ENCODE measurements around the gene ITSN1. TPM values are rescaled to one million over a fixed set of nuclear protein-coding genes. Genes with fewer than 3 reads are reported as not detected.

Gene ITSN1
- total RNA-seq, 3 donors from 2014 or later (not counting 1 experiment from before 2014, with no cell fraction given) = 1.5 to 5.1 (median 2.7) TPM

DNA sequence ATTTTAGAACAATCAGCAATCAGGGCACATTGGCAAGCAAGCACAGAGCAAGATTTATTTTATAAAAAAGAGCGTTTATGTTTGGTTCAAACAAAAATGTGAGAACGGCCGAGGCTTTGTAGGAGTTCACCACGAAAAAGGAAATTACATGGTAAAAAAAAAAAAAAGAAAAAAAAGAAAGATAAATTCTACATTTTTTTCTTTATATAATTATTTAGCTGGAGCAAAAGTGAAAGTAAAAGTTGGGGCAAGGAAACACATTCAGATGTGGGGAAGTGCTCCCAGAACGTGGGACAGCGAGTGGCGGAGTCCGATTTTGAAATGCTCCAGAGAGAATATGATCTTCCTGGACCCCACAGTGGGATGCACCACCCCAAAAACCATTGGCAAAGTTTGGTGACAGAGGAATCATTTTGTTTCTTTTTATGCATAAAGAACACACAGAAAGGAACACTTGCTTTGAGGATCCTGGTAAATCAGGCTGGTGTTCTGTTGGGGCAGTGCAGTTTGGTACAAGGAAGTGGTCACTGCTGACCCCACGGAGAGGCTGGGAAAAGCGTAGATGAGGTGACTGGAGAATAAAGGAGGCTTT is 289.6 kb downstream of the ITSN1 start:
- ATAC-seq (peak; percentile 64 to 70 (median 70)), DNase-seq (peak in 1 of 2 donors; percentile 76)
- Histone ChIP-seq H3K4me1 (ENCODE audit: control insufficient read depth, insufficient read depth, low read length) (peaks cover 37% of the 10 kb centered on the region), H3K27ac (ENCODE audit: low read length) (peak overlapping the region; percentile 82), H3K4me3 (ENCODE audit: low read length) (peak overlapping the region; percentile 45), H3K9me3 (ENCODE audit: control insufficient read depth, insufficient read depth, low read length) (no peaks in the 10 kb centered on the region), H3K36me3 (ENCODE audit: control insufficient read depth, insufficient read depth, low read length) (no peaks in the 10 kb centered on the region), H3K27me3 (ENCODE audit: control insufficient read depth, insufficient read depth, low read length) (no peaks in the 10 kb centered on the region)
- Mint-ChIP-seq H3K4me3 (peak overlapping the region; percentile 88), H3K4me1 (peaks cover 24% of the 10 kb centered on the region in 2 donors), H3K27ac (peak overlapping the region; percentile 88 to 97), H3K36me3 (no peaks in the 10 kb centered on the region), H3K9me3 (no peaks in the 10 kb centered on the region), H3K27me3 (ENCODE audit: low read depth in 2 of 2) (no peaks in the 10 kb centered on the region)
- TF ChIP-seq, protein P1, sequence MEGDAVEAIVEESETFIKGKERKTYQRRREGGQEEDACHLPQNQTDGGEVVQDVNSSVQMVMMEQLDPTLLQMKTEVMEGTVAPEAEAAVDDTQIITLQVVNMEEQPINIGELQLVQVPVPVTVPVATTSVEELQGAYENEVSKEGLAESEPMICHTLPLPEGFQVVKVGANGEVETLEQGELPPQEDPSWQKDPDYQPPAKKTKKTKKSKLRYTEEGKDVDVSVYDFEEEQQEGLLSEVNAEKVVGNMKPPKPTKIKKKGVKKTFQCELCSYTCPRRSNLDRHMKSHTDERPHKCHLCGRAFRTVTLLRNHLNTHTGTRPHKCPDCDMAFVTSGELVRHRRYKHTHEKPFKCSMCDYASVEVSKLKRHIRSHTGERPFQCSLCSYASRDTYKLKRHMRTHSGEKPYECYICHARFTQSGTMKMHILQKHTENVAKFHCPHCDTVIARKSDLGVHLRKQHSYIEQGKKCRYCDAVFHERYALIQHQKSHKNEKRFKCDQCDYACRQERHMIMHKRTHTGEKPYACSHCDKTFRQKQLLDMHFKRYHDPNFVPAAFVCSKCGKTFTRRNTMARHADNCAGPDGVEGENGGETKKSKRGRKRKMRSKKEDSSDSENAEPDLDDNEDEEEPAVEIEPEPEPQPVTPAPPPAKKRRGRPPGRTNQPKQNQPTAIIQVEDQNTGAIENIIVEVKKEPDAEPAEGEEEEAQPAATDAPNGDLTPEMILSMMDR (IDR thresholded peaks at IDR 0.05) = no peak
- intact Hi-C loops (cut with micrococcal nuclease) = no loop called here
- 1% methylated on average over 7 of the region's 10 CpGs for WGBS (ENCODE audit: insufficient coverage)

DNA sequence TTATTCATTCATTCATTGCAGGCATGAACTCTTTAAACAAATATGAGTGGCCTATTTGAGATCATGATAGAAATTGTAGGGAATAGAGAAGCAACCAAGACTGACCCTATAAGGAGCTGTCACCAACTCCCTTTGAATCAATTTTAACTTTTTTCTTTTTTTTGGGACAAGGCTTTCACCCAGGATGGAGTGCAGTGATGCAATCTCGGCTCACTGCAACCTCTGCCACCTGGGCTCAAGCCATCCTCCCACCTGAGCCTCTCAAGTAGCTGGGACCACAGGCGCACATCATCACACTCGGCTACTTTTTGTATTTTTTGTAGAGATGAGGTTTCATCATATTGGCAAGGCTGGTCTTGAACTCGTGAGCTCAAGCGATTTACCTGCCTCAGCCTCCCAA is 290.4 kb downstream of the ITSN1 start:
- ATAC-seq (no peak), DNase-seq (no peak)
- WGBS (ENCODE audit: insufficient coverage) = 73% methylated on average over 5 of the region's 5 CpGs
- H3K27ac ChIP-seq (ENCODE audit: low read length) = peak overlapping the region; percentile 82
- no peaks in the 10 kb centered on the region for H3K27me3 Mint-ChIP-seq (ENCODE audit: low read depth in 2 of 2)
- peaks cover 45% of the 10 kb centered on the region for H3K4me1 ChIP-seq (ENCODE audit: control insufficient read depth, insufficient read depth, low read length)
- H3K4me3 Mint-ChIP-seq = peak overlapping the region; percentile 88
- no peaks in the 10 kb centered on the region for H3K9me3 ChIP-seq (ENCODE audit: control insufficient read depth, insufficient read depth, low read length)
- no peaks in the 10 kb centered on the region for H3K36me3 ChIP-seq (ENCODE audit: control insufficient read depth, insufficient read depth, low read length)
- H3K36me3 Mint-ChIP-seq = no peaks in the 10 kb centered on the region
- intact Hi-C loops (cut with micrococcal nuclease) = no loop called here
- peaks cover 28% of the 10 kb centered on the region in 2 donors for H3K4me1 Mint-ChIP-seq
- peak overlapping the region; percentile 45 for H3K4me3 ChIP-seq (ENCODE audit: low read length)
- peak overlapping the region; percentile 88 to 97 for H3K27ac Mint-ChIP-seq
- TF ChIP-seq, protein P1 (IDR thresholded peaks at IDR 0.05) = no peak
- H3K27me3 ChIP-seq (ENCODE audit: control insufficient read depth, insufficient read depth, low read length) = no peaks in the 10 kb centered on the region
- no peaks in the 10 kb centered on the region for H3K9me3 Mint-ChIP-seq

DNA sequence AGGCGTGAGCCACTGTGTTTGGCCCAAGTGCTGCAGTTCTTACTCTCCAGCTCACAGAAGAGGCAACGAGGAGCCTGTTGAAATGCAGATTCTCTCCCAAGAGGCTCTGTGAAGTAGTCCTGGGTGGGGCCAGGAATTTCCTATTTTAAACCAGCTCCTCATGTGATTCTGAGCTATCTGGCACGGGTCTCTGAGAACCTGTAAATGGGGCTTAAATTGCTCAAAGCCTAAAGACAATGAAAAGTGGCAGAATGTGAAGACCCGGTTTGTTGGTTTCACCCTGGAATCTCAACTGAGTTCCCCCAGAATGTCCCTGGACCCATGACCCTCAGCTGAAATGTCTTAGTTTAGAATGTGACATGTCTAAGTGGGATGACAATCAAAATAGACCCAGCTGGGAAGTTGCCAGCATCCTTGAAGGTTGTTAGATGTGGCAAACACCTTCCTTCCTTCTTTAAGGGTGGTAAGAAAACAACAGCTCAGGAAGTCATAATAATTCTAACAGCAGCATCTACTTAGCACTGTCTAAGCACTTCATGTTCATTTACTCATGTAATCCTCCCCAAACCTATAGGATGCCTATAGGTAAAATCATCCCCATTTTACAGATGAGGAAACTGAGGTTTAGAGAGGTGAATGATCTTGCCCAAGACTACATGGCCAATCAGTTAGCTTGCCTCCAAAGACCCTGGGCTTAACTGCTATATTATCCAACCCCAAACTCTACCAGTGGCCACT is 294.2 kb downstream of the ITSN1 start:
- Mint-ChIP-seq H3K4me1 (peaks cover 30 to 32% of the 10 kb centered on the region in 2 donors), H3K27ac (peak overlapping the region; percentile 71 to 76), H3K4me3 (no peak overlapping the region), H3K9me3 (no peaks in the 10 kb centered on the region), H3K36me3 (no peaks in the 10 kb centered on the region), H3K27me3 (ENCODE audit: low read depth in 2 of 2) (no peaks in the 10 kb centered on the region)
- no peaks in the 10 kb centered on the region for H3K9me3 ChIP-seq (ENCODE audit: control insufficient read depth, insufficient read depth, low read length)
- DNase-seq (peak in 1 of 2 donors; percentile 86), ATAC-seq (peak; percentile 49 to 63 (median 53))
- H3K4me1 ChIP-seq (ENCODE audit: control insufficient read depth, insufficient read depth, low read length) = peaks cover 56% of the 10 kb centered on the region
- TF ChIP-seq, protein P1 (IDR thresholded peaks at IDR 0.05) = no peak
- H3K27me3 ChIP-seq (ENCODE audit: control insufficient read depth, insufficient read depth, low read length) = no peaks in the 10 kb centered on the region
- peak overlapping the region; percentile 61 for H3K27ac ChIP-seq (ENCODE audit: low read length)
- WGBS (ENCODE audit: insufficient coverage) = 44% methylated on average over 4 of the region's 4 CpGs
- intact Hi-C loops (cut with micrococcal nuclease) = loop anchor here (1.0 to 5.0 kb wide), 2 partner anchors 12 to 41 kb away; no protein-coding TSS in a partner anchor
- no peak overlapping the region for H3K4me3 ChIP-seq (ENCODE audit: low read length)
- no peaks in the 10 kb centered on the region for H3K36me3 ChIP-seq (ENCODE audit: control insufficient read depth, insufficient read depth, low read length)
